ENCODE results near the gene PCGF3.
A peak's percentile ranks its signal among the peaks of the same experiment; 100 is the strongest.
"Not testable (repeated sequence)": the region's sequence is repeated elsewhere in the genome, so short reads cannot be mapped to it uniquely, and the experiment has no call there.

PCGF3 gene

DNA sequence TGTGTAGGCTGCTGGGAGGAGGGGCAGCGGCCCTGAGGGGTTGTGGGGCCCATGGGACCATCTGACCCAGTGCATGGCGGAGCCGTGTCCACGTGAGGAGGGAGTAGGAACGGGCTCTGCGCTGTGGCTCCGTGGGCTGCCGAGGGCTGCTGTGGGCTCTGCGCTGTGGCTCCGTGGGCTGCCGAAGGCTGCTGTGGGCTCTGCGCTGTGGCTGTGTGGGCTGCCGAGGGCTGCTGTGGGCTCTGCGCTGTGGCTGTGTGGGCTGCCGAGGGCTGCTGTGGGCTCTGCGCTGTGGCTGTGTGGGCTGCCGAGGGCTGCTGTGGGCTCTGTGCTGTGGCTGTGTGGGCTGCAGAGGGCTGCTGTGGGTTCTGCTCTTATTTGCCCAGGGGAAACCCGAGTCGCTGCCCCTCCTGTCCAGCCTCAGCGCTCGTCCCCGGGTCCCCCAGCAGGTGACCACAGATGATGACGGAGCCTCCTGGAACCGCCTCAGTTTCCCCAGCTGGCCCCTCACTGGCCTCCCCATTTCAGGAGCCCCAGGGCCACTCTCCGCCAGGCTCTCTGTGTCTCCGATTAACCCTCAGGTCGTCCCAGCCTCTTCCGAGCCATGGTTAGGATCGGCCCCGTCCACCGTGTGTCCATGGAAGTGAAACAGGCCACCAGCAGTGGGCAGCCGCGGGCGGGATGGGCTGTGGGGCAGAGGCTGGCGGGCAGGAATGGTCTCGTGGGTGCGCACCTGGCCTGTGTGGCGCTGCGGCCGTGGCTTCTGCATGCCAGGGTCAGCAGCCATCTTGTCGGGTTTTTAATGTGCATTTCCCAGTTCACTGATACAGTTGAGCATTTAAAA is 20.0 kb downstream of the PCGF3 start:
- no peak for DNase-seq (ENCODE audit: low spot score)

DNA sequence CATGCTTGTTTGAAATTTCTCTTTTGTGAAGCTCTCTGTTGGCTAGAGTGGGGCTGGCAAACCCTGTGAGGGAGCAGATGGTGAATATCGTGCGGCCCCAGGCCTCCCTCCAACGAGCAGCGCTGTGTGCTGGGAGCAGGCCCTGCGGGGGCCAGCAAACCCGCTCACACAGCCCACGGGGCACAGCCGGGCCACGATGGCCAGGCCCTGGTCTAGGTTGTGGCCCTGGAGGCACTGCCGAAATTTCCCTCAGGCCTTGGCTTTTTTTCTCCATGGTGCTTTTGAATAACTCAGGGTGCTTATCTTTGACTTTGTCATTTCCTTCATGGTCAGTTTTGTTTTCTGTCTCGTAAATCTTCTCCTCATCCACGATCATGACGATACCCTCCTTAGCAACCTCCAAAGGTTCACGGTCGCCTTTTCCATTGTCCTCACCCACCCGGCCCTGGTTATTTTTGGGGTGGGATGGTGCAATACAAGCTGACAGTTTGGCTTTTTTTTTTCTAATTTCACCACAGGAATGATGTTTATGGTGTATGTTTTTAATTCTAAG is 20.7 kb downstream of the PCGF3 start:
- DNase-seq (ENCODE audit: low spot score) = peak; percentile 85

DNA sequence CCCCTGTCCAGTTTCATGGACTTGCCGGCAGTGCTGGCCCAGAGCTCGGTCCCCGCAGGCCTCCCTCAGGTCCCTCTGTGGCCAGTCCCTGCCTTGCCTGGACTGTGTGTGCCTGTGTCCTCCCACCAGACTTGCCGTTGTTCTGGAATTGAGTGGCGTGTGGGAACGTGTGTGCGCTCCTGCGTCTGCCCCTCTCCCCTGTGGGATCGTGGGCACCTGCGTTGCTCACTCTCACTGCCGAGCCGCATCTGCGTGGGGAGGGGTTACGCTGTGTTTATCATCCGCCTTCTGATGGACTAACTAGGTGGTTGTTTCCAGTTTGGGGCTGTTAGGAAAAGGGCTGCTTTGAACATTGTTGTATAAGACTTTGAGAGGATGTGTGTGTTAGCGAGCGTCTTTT is 21.2 kb downstream of the PCGF3 start:
- no peak for DNase-seq (ENCODE audit: low spot score)

DNA sequence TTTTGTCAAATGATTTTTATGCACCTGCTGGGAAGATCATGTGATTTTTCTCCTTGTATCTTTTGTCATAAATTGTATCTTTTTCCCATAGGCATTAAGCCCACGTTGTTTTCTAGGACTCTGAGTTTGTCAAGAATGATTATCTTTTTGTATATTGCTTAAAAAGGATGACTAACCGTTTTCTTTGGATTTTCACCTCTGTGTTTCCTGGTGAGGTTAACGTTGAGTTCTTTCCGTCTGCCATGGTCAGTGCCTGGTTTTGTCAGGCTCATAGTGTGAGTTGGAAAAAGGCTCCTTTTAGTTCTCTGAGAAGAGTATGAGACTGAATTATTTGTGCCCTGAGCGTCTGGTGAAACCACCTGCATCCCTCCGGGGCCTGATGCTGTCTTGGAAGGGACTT is 21.9 kb downstream of the PCGF3 start:
- DNase-seq (ENCODE audit: low spot score) = no peak

DNA sequence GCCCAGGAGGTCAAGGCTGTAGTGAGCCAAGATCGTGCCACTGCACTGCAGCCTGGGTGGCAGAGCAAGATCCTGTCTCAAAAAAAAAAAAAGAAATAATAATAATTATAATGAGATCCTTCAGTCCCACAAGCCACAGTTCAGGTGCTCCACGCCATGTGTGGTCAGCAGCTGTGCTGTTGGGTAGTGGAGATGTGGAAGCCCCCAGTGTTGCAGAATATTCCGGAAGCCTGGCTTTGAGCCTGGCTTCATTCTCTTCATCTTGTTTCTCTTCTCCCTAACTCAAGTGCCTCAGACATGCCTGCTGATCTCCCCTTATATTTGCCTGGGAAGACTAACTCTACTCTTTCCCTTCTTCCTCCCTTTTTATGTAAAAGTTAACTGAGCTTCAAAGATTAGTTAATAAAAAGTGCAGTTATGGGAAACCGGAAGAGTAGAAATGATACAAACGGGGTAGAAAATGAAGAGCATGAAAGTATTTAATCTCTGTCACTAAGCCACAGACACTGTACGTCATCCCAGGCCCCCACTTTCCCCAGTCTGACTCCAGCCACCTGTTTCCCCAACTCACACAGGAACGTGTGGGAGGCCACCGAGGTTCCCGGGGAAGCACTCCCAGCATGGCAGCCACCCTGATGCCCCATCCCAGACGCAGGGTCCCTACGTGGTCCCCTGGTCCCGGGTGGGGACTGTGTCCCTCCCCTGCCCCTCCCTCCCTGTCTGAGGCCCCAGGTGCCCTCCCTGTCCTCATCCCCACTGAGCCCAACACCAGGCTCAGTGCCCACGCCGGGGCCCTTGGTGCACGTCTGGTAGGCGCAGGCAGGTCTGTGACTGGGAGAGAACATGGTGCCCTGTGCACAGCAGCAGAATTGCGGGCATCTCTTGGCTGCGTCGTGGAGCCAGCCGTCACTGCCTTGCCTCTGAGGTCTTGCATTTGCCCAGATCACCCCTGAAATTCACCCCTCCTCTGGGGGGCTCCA is 24.0 kb downstream of the PCGF3 start:
- DNase-seq (ENCODE audit: low spot score) = no peak

DNA sequence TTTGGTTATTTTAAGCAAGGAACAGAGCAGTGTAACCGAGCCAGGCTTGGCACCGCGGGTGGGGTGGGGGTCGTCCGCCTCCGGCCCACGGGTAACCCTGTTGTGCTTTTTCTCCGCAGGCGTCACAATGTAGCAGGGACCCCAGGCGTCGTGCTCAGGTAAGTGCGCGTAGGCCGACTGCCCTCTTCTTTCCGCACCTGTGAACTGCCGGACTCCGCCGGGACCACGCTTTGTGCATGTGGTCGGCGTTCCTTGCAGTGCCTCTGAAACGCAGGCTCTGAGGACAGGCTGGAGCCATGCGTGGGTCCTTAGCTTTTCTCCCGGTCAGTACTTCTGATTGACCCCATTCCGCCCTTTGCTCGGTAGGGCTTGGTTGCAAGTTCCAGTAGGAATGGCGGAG is 24.9 kb downstream of the PCGF3 start:
- no peak for DNase-seq (ENCODE audit: low spot score)

DNA sequence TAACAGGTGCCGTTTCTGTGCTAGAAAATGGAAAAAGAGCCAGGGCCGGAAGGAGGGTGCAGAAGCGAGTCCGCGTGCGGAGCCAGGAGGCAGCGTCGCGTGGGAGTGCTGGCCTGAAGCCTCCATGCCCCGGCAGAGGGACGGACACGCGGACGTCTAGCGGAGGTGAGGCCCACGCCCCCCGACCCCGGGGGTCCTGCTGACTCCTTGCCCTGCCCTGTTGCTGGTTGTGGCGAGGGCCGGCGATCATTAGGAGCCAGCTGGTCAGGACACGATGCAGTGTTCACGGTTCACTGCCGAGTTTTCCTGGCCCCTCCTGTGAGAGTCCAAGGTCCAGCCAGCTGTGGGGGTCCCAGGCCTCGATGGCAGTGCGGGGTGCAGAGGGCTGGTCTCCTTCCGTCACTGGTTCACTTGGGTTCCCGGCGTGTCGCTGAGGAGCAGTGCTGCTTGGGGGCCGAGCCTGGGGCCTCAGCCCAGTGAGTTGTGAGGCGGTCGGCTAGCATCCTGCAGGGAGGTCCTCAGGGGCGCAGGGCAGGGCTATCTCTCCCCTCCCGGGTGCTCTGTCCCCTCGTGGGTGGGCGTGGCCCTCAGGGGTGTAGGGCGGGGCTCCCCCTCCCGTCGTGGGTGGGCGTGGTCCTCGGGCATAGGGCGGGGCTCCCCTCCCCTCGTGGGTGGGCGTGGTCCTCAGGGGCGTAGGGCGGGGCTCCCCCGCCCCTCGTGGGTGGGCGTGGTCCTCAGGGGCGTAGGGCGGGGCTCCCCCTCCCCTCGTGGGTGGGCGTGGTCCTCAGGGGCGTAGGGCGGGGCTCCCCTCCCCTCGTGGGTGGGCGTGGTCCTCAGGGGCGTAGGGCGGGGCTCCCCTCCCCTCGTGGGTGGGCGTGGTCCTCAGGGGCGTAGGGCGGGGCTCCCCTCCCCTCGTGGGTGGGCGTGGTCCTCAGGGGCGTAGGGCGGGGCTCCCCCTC is 25.6 kb downstream of the PCGF3 start:
- not testable (repeated sequence) for DNase-seq (ENCODE audit: low spot score)

DNA sequence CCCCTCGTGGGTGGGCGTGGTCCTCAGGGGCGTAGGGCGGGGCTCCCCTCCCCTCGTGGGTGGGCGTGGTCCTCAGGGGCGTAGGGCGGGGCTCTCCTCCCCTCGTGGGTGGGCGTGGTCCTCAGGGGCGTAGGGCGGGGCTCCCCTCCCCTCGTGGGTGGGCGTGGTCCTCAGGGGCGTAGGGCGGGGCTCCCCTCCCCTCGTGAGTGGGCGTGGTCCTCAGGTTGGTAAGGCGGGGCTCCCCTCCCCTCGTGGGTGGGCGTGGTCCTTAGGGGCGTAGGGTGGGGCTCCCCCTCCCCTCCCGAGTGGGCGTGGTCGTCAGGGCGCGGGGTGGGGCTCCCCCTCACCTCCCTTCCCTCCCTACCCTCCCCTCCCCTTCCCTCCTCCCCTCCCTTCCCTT is 26.3 kb downstream of the PCGF3 start:
- not testable (repeated sequence) for DNase-seq (ENCODE audit: low spot score)

DNA sequence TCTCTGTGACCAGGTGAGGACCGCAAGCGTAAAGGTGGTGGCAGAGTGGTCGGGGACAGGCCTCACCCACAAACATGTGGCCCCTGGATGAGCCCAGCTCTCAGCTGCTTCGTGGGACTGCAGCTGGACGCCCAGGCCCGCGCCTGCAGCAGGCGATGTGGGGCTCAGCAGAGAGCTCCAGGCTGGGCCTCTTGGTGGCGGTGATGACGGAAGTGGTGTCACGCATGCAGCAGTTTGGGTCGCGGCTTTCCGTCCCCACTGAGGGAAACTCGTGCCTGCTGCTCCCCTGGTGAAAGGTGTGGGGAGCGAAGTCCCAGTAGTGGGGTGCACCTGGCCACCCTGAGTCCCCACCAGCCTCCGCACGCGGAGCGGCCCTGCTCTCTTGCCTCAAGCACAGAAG is 26.9 kb downstream of the PCGF3 start:
- no peak for DNase-seq (ENCODE audit: low spot score)

DNA sequence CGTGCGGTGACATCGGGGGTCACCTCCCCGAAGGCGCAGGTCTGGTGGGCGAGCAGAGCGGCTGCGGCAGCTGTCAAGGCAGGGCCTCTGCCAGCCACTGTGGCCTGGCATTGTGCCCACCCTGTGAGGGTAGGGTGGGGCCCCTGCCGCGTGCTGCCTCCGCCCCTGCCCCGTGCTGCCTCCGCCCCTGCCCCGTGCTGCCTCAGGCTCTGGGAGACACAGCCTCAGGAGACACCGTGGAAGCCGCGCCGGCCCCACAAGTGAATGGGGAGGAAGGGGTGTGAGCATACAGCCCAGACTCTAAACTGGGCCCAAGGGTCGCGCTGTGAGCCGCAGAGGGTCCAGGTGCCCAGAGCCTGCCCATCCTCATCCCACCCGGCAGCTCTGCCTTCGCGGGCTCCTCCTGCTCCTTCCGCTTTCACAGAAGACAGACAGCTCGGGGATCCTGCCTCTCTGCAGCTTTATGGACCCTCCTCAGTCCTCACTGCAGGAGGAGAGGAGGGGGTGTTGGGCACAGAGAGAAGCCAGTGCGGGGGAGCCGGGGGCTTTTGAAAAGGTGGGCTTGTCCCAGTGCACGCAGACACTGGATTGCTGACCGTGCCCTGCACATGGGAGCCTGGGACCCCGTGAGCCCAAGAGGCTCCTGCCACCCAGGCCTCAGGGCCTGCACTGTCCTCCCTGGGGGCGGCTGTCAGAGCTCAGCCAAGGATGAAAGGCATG is 27.4 kb downstream of the PCGF3 start:
- no peak for DNase-seq (ENCODE audit: low spot score)

DNA sequence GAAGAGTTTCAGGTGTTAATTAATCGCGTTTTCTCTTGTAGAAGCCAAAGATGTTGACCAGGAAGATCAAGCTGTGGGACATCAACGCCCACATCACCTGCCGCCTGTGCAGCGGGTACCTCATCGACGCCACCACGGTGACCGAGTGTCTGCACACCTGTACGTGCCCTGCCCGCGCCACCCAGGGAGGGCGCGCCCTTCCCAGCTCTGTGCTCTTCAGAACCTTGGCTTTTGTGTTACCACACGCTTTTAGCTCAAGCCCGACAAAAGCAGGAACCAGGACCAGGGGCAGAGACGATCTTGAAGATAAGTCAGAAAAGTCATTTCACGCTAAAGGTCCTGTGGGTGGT is 28.0 kb downstream of the PCGF3 start:
- DNase-seq (ENCODE audit: low spot score) = no peak

DNA sequence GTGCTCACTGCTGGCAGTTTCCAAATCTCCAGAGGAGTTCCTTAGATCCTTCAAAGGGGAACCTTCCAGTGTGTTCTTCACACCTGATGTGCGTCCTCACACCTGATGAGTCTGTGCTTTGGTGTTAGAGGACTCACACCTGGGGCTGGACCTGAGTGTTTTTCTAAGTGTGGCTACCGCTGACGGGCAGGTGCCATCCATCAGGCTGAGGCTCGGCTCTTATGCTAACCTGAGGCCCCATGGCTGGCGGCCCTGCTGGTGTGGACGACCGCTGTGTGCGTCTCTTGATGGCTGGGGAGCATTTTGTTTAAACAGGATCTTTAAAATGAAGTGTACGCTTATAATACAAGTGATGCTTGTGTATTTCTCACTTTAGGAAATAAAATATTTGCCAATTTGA is 28.4 kb downstream of the PCGF3 start:
- no peak for DNase-seq (ENCODE audit: low spot score)

DNA sequence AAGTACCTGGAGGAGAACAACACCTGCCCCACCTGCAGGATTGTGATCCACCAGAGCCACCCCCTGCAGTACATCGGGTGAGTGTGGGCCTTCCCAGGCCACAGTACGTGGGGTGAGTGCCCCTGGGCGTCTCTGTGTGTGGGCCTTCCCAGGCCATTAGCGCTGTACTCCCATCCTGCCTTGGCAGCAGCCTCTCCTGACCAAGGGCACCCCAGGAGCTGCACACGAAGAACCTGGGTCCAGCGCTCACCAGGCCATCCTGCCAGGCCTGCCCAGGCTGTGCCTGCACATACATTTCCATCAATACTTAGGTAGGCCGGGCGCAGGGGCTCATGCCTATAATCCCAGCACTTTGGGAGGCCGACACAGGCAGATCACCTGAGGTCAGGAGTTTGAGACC is 29.3 kb downstream of the PCGF3 start:
- no peak for DNase-seq (ENCODE audit: low spot score)

DNA sequence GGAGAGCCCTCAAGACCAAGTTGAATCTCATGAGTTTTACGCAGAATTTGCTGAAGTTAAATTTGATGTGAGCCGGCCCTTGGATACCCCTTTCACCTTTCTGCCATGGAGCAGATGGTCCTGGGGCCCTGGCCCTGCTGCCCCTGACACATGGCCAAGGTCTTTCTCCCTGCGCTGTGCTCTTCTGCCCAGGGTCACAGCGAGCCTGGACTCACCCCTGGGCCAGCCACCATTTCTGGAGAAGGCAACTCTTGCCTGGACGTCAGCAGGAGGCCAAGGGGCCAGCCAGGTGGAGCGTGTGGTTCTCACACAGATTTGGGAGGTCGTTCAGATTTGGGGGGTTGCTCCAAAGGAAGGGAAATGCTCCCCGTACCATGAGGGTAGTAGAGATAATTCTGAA is 30.0 kb downstream of the PCGF3 start:
- DNase-seq (ENCODE audit: low spot score) = no peak

DNA sequence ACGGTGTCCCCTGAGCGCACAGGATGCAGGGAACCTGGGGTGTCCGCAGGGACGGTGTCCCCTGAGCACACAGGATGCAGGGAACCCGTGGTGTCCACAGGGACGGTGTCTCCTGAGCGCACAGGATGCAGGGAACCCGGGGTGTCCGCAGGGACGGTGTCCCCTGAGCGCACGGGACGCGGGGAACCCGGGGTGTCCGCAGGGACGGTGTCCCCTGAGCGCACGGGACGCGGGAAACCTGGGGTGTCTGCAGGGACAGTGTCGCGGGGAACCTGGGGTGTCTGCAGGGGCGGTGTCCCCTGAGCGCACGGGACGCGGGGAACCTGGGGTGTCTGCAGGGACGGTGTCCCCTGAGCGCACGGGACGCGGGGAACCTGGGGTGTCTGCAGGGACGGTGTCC is 30.9 kb downstream of the PCGF3 start:
- DNase-seq (ENCODE audit: low spot score) = not testable (repeated sequence)

DNA sequence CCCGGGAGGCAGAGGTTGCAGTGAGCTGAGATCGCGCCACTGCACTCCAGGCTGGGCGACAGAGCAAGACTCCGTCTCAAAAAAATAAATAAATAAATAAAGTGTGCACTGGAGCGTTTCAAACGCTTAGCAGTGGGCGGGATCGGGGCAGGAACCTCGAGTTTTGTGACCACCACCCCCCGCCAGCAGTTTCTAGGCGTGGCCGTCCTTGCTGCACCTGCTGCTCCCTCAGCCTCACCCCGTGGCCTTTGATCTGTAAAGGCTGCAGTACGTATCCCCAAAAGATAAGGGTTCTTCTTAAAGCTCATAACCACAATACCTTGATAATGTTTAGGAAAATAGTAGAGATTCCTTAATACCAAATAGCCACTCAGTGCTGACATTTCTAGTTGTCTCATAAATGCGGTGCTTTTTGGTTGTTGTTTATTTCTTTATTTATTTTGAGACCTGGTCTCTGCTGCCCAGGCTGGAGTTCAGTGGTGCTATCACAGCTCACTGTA is 33.2 kb downstream of the PCGF3 start:
- DNase-seq (ENCODE audit: low spot score) = no peak

DNA sequence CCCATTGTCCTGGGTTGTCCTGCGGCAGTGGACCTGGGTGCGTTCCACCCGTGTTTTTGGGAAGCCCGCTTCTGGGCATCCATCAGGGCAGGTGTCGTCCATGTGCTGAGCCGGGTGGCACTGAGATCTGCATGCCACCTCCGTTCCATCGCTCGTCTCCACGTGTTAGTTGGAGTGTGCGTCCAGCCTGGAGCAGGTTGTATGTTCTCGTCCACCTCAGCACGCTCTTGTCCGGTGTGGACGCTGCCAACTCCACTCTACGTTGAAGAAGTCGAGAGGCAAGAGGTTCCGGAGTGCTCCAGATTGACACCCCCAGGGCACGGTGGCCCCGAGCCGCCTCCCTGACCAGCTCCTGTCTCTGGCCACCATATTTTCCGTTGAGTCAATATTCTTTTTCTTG is 33.9 kb downstream of the PCGF3 start:
- DNase-seq (ENCODE audit: low spot score) = no peak

DNA sequence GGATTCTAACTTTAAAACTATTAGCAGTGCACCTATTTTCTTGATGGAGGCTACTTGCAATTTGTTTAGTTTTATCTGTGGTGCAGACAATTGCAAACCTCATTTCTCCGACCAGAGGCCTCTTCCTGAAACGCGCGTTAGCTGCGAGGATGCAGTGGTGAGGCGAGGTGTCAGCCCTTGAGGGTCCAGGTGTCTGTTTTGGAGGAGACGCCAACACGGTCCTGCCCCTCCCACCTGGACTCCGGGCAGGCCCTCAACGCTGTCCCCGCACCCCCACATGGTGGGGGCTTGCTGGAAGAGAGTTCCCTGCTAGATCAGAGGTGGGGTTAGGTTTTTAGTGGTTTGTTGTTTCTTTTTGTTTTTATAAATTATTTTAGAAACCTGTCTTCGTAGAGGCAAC is 34.4 kb downstream of the PCGF3 start:
- no peak for DNase-seq (ENCODE audit: low spot score)

DNA sequence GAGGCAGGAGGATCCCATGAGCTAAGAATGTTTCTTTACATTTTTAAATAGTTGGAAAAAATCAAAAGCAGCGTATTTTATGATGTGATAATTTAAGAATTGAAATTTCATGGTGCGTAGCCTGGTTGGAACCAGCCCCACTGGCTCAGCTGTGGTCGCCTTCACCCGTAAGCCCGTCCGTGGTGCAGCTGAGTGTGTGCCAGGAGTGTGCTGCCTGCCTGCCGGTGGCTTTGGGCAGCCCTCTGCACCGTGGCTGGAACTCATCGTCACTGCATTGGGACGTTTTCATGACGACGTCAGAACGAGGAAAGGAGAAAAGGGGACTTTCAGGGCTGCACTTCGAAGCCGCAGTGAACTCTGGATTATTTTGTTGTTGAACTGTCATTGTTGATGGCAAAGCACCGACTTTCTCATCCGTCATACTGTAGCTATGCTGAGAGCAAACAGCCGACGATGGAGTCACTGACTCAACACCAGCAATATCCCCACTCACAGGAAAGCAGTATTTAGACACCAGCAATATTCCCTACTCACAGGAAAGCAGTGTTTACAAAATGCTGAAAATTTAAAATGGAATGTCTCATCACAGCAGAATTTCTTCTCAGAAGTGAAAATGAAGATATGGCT is 35.1 kb downstream of the PCGF3 start:
- DNase-seq (ENCODE audit: low spot score) = peak; percentile 26

DNA sequence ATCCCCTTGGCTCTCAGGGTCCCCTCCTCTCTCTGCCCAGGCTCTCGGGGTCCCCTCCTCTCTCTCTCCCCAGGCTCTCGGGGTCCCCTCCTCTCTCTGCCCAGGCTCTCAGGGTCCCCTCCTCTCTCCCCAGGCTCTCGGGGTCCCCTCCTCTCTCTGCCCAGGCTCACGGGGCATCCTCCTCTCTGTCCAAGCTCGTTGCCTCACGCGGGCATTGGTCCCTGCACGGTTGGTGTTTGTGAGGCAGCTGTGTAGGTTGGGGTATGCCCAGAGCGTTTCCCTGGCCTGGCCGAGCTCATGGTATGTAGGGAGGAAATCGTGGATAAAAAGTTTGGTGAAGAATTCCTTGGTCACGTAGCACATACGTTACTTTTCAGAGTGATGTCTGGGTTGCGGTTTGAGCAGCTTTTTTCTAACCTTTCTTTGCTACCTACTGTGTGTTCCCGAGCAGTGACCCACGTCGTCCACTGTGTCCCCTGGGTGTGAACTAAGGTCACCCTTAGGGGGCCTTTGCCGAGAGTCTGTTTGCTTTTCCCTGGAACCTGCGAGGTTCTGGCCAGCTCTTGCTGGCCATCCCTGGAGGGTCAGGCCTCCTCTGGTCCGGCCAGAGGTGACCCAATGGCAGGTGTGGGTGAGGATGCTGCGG is 36.6 kb downstream of the PCGF3 start:
- no peak for DNase-seq (ENCODE audit: low spot score)

Data from AG08395 (cell line).